HG02642 (cell line): ENCODE results near the gene KCTD1.
A peak's percentile ranks its signal among the peaks of the same experiment; 100 is the strongest.

Experiments used
- ATAC-seq: cut with Tn5 transposase; IDR thresholded peaks from one replicate; pipeline ENCODE4 v1.9.1; 2021; ENCODE audit warnings: mild to moderate bottlenecking; ENCODE audit not compliant: unreplicated experiment, poor library complexity

Gene KCTD1

GRCh38 chr18:26407736-26408601 is 140.4 kb downstream of the KCTD1 start:
- no peak for ATAC-seq

- ATAC-seq = no peak
These were observed 141.4 kb downstream of the KCTD1 start for GRCh38 chr18:26406854-26407517.

- ATAC-seq = no peak
These were observed 142.0 kb downstream of the KCTD1 start for GRCh38 chr18:26406324-26406723.

GRCh38 chr18:26405190-26405801 is 143.1 kb downstream of the KCTD1 start:
- ATAC-seq = peak; percentile 89
